SK-N-MC (cell line): ENCODE data around the gene DDX39A.
"Not testable (repeated sequence)": the region's sequence is repeated elsewhere in the genome, so short reads cannot be mapped to it uniquely, and the experiment has no call there.

Source experiments
- DNase-seq: peaks from one replicate; pipeline ENCODE4 v3.0.0-alpha.2; 2011; ENCODE audit warnings: low read depth, low spot score
- H3K27ac ChIP-seq: fragments of 200-600 bp; sonication (generic); 2 replicates; pipeline ENCODE4 v1.5.1; 2016; ENCODE audit warnings: mixed run types
- H3K36me3 ChIP-seq: fragments of 200-600 bp; sonication (generic); 2 replicates; pipeline ENCODE4 v1.6.1; 2017; ENCODE audit warnings: antibody characterized with exemption, low read length, mixed read lengths; ENCODE audit not compliant: insufficient read depth
- H3K4me3 ChIP-seq: fragments of 200-600 bp; sonication (generic); 2 replicates; pipeline ENCODE4 v1.5.1; 2016
- H3K9ac ChIP-seq: fragments of 200-600 bp; sonication (generic); 2 replicates; pipeline ENCODE4 v1.8.0; 2017; ENCODE audit warnings: mixed run types, mixed read lengths; ENCODE audit not compliant: insufficient read length
- H3K9me3 ChIP-seq: fragments of 200-600 bp; sonication (generic); 2 replicates; pipeline ENCODE4 v1.6.1; 2017; ENCODE audit warnings: low read depth, mild to moderate bottlenecking, antibody characterized with exemption, low read length, moderate library complexity, mixed read lengths
- EZH2 ChIP-seq: fragments of 200-600 bp; sonication (generic); IDR thresholded peaks from one replicate; pipeline ENCODE4 v1.6.1; 2017; ENCODE audit warnings: antibody characterized with exemption
- FOXP2 ChIP-seq: optimal IDR thresholded peaks from 2 replicates; pipeline ENCODE3; 2011; ENCODE audit warnings: mild to moderate bottlenecking, moderate library complexity; ENCODE audit not compliant: insufficient read depth; ENCODE audit errors: extremely low read length, control extremely low read depth
- POLR2AphosphoS5 ChIP-seq: IDR thresholded peaks from 2 replicates; pipeline ENCODE4 v1.6.1; 2012; ENCODE audit warnings: mild to moderate bottlenecking, low read depth, low read length, borderline replicate concordance

Gene DDX39A

DNA sequence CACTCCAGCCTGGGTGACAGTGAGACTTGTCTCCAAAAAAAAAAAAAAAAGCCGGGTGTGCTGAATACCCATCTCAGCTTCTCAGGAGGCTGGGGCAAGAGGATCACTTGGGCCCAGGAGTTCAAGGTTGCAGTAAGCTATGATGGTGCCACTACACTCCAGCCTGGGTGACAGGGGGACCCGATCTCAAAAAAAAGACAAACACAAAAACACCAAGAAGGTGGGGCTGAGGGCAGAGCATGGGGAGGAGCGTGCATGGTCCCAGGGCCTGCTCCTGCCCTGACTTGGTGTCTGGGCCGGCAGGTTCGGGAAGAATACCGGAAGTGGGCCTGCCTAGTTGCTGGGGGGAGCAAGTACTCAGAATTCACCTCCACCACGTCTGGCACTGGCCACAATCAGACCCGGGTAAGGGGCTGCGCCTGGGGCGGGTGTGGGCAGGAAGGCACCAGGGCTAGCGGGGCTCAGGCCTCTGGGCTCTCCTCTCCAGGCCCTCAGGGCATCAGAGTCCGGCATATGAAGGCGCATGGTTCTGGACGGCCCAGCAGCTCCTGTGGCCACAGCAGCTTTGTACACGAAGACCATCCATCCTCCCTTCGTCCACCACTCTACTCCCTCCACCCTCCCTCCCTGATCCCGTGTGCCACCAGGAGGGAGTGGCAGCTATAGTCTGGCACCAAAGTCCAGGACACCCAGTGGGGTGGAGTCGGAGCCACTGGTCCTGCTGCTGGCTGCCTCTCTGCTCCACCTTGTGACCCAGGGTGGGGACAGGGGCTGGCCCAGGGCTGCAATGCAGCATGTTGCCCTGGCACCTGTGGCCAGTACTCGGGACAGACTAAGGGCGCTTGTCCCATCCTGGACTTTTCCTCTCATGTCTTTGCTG, 11.3 kb downstream of the DDX39A start:
- no peak for DNase-seq
- no peak overlapping the region for H3K27ac ChIP-seq
- TF ChIP-seq POLR2AphosphoS5 = peak; percentile 39; the same call in 1 of the 2 replicates
- TF ChIP-seq EZH2 = no peak

GRCh38 chr19:14406645-14407401, 12.3 kb downstream of the DDX39A start:
- H3K27ac ChIP-seq = peak overlapping the region; percentile 70
- TF ChIP-seq FOXP2 = no peak
- TF ChIP-seq EZH2 = no peak
- no peak for TF ChIP-seq POLR2AphosphoS5
- no peaks in the 10 kb centered on the region for H3K9me3 ChIP-seq
- no peak overlapping the region for H3K9ac ChIP-seq
- DNase-seq = no peak
- no peak overlapping the region for H3K4me3 ChIP-seq
- H3K36me3 ChIP-seq = peaks cover 51% of the 10 kb centered on the region

More for the DNA sequence above, 11.3 kb downstream of the DDX39A start:
- H3K9me3 ChIP-seq = no peaks in the 10 kb centered on the region
- H3K4me3 ChIP-seq = no peak overlapping the region
- peaks cover 61% of the 10 kb centered on the region for H3K36me3 ChIP-seq
- no peak overlapping the region for H3K9ac ChIP-seq

- TF ChIP-seq FOXP2 = no peak
- TF ChIP-seq POLR2AphosphoS5 = no peak; the same call in 1 of the 2 replicates
- no peak for TF ChIP-seq EZH2
- H3K9me3 ChIP-seq = no peaks in the 10 kb centered on the region
- H3K27ac ChIP-seq = peak overlapping the region; percentile 70
- H3K9ac ChIP-seq = no peak overlapping the region
- no peak for DNase-seq
- H3K36me3 ChIP-seq = peaks cover 49% of the 10 kb centered on the region
- H3K4me3 ChIP-seq = peak overlapping the region; percentile 48
These were observed 13.1 kb downstream of the DDX39A start for GRCh38 chr19:14405758-14406644.

GRCh38 chr19:14405380-14405757, 13.8 kb downstream of the DDX39A start:
- H3K27ac ChIP-seq = no peak overlapping the region
- no peak for DNase-seq
- H3K9me3 ChIP-seq = no peaks in the 10 kb centered on the region
- TF ChIP-seq POLR2AphosphoS5 (no peak), FOXP2 (no peak), EZH2 (no peak)
- peaks cover 45% of the 10 kb centered on the region for H3K36me3 ChIP-seq
- no peak overlapping the region for H3K9ac ChIP-seq
- no peak overlapping the region for H3K4me3 ChIP-seq

DNA sequence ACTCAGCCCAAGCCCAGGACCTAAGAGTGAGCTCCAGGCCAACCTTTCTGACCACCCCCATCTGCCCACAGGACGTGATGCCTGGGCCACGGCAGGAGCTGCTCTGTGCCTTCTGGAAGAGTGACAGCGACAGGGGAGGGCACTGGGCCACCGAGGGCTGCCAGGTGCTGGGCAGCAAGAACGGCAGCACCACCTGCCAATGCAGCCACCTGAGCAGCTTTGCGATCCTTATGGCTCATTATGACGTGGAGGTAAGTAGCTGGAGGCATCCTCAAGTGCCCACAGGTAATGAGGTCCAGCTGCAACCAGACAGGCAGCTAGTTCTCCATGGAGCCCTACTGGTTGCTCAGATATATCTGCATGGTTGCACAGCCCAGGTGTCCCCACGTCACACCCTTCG, 14.8 kb downstream of the DDX39A start:
- no peak for DNase-seq
- H3K36me3 ChIP-seq = peaks cover 34% of the 10 kb centered on the region
- no peak overlapping the region for H3K9ac ChIP-seq

DNA sequence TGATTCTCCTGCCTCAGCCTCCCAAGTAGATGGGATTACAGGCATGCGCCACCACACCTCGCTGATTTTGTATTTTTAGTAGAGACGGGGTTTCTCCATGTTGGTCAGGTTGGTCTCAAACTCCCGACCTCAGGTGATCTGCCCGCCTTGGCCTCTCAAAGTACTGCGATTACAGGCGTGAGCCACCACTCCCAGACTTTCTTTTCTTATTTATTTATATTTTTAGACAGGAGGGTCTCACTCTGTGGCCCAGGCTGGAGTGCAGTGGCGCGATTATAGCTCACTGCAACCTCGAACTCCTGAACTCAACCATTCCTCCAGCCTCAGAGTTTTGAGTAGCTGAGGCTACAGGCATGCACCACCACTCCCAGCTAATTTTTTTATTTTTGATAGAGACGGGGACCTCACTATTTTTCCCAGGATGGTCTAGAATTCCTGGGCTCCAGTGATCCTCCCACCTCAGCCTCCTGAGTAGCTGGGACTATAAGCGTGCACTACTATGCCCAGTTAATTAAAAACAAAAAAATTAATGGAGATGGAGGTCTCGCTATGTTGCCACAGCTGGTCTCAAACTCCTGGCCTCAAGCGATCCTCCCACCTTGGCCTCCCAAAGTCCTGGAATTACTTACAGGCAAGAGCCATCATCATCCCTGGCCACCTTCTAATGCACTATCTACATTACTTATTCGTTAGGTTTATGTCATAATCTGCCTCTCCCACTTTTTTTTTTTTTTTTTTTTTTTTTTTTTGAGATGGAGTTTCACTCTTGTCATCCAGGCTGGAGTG, 15.8 kb downstream of the DDX39A start:
- not testable (repeated sequence) for H3K27ac ChIP-seq, H3K9ac ChIP-seq, DNase-seq, H3K9me3 ChIP-seq, H3K4me3 ChIP-seq
- H3K36me3 ChIP-seq = peaks cover 24% of the 10 kb centered on the region

More for the DNA sequence above, 14.8 kb downstream of the DDX39A start:
- H3K27ac ChIP-seq = no peak overlapping the region
- H3K4me3 ChIP-seq = no peak overlapping the region
- TF ChIP-seq EZH2 (no peak), FOXP2 (no peak), POLR2AphosphoS5 (no peak)
- H3K9me3 ChIP-seq = no peaks in the 10 kb centered on the region

DNA sequence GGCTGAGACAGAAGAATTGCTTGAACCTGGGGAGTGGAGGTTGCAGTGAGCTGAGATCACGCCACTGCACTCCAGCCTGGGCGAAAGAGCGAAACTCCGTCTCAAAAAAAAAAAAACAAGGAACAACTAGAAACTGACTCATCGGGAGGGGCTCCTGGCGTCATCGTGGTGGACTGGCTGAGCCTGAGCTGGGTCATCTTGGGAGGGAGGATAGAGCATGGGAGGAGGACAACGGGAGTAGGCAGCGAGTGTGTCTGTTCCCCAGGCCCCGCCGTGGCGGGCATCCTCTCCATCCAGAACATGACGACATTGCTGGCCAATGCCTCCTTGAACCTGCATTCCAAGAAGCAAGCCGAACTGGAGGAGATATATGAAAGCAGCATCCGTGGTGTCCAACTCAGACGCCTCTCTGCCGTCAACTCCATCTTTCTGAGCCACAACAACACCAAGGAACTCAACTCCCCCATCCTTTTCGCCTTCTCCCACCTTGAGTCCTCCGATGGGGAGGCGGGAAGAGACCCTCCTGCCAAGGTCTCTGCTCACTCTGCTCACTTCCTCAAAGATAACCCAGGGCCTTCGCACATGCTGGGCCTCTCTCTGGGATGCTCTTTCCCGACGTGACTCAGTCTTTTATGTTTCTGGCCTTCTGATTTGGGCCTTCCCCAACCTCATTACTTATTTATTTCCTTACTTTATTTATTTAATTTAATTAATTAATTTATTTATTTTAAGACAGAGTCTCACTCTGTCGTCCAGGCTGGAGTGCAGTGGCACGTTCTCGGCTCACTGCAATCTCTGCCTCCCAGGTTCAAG, 16.6 kb downstream of the DDX39A start:
- DNase-seq = no peak
- H3K4me3 ChIP-seq = no peak overlapping the region
- no peaks in the 10 kb centered on the region for H3K9me3 ChIP-seq
- H3K27ac ChIP-seq = no peak overlapping the region
- H3K36me3 ChIP-seq = peaks cover 16% of the 10 kb centered on the region
- TF ChIP-seq EZH2 (no peak), FOXP2 (no peak), POLR2AphosphoS5 (no peak)
- H3K9ac ChIP-seq = no peak overlapping the region
